DLD1 (cell line): ENCODE measurements around the gene NCKAP5.

Source experiments
- in situ Hi-C: cut with HindIII; loops from 2 replicates; pipeline ENCODE4 v1.10.0; 2017; ENCODE audit warnings: low sequenced_read_pairs

Gene NCKAP5

DNA sequence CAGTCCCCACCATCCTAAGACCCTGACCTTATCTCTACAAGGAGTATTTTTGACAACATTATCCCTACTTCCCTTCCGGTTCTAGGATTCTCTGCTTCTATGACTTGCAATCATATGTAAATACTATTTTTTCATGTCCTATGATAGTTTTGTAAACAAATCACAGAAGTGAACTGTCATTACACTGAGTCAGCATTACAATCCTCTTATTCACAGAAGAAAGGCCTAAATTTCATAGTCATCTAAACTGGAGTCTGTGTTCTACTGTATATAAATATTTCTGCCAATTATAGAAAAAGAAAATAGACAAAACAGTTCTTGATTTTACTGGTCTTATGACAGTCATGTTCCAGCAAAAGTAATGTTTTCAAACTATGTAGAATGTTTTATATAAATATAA is 265.1 kb downstream of the NCKAP5 start:
- in situ Hi-C loops: no loop called here

DNA sequence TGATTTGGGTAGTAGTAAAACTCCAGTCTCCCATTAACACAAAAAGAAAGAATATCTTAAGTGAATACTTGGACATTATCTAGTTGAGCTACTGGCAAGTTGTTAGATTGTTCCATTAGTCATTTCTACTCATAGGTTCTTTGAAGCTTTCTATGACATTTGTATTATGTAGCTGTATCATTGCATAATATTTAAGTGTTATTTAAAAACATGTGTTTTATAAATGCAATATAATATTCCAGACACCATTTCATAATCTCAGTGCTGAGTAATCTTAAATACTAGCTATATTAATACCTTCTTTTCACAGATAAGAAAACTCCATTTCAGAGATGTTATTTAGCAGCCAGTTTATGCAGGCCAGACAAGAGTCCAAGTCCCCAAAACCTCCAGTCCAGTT is 271.9 kb downstream of the NCKAP5 start:
- in situ Hi-C loops: no loop called here

DNA sequence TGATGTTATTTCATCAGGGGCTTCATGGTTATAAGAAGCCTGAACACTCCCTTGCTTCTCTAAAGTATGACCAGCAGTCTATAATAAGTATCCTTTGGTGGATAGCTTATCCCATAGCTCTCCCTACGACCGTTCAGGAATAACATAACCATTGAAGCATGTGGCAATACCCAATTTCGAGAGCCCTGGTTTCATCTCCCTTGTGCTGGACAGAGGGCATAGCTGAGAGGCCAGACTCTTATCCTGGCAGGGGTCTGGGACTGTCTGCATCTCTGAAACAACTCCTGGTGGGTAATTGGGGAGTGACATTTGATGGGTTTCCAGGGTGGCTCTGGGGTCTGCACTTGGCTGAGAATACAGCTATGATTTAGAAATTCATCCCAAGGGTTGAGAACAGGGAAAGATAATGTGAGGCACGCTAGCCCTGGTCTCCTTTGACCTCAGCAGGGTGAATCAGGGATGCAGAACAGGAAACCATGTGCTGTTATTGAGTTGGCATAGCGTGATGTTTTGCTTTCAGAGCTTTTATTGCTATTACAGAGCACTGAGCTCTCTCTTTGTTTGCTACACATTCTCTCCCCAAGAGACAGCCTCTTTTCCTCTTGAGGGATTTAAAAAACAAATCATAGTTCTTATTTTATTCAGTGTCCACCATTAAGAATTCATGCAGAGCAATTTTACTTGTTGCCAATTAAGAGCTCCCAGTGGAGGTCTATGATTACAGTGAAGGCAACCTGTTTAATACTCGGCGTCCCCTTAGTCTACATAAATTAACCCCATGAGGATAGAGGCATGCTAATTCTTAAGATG is 274.5 kb downstream of the NCKAP5 start:
- in situ Hi-C loops: no loop called here

DNA sequence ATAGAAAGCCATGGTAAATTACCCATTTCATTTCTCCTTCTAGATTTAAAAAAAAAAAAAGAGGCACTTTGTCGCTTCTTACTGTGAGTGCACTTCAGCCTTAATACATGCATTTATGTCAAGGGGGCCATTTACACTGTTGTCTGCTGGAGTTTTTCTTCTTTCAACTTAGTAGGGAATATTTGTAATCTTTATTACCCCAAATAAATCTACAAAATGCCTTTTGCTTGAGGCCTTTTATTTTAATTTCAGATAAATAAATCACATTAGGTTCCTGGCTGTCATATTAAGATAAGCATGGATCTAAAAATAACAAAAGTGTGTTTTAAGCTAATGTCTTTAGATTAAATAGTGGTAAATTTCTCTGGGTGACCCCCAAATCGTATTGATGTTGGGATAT is 276.0 kb downstream of the NCKAP5 start:
- in situ Hi-C loops: no loop called here

DNA sequence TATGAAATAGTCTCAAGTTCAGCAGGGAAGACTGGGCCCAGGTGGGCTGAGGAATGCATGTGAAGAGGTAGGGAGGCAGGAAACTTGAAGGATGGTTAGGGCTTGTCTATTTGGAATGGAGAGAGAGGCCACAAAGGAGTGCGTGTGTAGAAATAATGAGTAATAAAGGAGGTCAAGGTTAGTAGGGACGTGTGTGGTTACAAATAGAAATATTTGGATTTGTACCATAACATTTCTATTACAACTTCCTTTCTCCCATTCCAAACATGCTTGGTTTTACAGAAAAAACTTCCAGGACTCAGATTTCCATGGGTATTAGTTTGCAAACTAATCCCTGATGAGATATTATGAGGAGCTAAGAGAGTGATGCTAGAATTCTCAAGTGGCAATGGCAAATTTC is 280.6 kb downstream of the NCKAP5 start:
- in situ Hi-C loops: no loop called here

DNA sequence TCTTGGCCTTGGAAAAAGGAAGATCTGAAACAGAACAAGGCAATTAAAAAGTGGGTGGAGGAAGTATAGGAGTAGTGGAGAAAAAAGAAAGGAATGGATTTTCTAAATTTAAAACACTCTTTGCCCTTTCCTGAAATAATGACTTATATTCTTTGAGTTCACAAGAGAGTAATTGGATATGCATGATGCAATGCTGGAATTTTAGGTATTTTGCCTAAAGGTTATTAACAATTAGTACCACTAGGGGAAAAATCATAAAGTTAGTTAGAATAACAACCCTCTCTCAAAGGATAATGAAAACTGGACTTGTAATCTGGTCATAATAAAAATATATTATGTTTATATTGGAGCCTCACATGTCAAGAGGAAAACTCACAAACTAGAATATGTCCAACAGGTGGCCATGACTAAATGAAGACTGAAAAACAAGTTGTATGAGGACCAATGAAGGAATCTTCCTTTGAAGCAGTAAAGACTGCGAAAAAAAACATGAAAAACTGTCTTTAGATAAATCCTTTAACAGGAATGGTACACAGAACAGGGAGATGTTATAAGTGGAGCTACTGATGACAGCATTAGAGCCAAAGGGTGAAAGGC is 281.8 kb downstream of the NCKAP5 start:
- in situ Hi-C loops: no loop called here

DNA sequence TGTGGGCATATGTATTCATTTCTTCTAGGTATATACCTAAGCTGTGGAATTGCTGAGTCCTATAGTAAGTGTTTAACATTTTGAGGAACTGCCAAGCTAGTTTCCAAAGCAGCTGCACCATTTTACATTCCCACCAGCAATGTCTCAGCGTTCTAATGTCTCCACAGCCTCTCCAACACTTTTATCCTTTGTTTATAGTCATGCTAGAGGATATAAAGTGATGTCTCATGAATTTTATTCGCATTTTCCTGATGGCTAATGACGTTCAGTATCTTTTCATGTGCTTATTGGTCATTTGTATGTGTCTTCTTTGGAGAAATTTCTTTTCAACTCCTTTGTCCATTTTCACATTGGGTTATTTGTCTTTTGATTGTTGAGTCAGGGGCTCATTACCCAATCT is 295.2 kb downstream of the NCKAP5 start:
- in situ Hi-C loops: no loop called here

DNA sequence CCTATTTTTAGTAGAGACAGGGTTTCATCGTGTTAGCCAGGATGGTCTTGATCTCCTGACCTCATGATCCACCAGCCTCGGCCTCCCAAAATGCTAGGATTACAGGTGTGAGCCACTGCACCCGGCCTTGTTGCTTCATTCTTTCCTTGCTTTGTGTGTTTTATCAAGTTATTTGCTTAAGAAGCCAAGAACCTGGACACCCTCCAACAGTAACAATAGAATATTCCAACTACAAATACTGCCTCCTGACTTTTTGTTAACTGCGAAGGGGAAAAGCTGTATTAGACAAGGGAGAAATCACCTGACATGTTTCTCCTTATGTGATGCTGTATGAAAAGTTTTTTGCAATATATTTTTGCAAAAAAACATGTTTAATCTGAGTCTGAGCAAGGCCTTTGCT is 297.2 kb downstream of the NCKAP5 start:
- in situ Hi-C loops: no loop called here

DNA sequence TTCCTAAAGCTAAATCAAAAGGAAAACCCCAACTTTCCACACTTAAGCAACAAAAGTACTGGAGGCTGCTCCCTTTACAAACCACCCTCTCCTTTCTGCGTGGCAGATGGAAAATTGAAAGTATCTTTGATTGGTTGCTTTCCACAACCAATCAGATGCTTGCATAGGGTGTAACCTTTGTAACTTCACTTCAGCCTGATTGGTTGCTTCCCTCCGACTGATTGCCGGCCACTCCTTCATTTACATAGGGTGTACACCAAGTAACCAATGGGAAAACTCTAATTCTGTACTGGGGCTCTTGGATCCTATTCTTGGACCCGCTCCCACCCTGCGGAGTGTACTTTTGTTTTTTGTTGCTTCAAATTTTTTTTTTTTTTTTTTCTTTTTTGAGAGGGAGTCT is 297.7 kb downstream of the NCKAP5 start:
- in situ Hi-C loops: no loop called here

DNA sequence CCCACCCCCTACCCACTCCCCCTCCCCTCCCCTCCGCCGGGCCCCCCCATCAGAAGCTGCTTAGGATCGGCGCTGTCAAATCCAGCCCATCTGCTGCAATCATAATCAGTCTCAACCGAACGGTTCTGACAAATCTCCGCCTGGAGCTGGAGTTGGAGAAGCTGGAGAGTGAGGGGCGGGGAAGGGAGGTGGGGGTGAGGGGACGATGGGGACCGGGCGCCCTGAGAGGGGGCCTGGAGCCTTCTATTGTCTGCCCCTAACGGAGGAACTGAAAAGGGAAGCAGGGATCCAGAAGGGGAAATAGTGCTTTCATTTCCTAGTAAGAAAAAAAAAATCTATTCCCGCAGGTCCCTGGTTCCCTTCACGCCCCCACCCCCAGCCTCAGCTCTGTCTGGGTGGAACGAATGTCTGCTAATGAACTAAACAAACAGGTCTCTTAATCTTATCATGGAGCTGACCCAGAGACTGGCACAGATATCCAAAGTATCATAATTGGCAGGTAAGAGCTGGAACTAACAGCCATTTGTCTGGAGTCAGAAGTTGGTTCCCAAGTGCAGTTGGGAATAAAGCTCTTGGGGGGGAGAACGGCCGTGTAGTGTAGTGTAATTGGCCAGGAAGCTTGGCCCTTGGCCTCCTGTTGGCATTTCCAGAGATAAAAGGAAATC is 301.2 kb downstream of the NCKAP5 start:
- in situ Hi-C loops: no loop called here

DNA sequence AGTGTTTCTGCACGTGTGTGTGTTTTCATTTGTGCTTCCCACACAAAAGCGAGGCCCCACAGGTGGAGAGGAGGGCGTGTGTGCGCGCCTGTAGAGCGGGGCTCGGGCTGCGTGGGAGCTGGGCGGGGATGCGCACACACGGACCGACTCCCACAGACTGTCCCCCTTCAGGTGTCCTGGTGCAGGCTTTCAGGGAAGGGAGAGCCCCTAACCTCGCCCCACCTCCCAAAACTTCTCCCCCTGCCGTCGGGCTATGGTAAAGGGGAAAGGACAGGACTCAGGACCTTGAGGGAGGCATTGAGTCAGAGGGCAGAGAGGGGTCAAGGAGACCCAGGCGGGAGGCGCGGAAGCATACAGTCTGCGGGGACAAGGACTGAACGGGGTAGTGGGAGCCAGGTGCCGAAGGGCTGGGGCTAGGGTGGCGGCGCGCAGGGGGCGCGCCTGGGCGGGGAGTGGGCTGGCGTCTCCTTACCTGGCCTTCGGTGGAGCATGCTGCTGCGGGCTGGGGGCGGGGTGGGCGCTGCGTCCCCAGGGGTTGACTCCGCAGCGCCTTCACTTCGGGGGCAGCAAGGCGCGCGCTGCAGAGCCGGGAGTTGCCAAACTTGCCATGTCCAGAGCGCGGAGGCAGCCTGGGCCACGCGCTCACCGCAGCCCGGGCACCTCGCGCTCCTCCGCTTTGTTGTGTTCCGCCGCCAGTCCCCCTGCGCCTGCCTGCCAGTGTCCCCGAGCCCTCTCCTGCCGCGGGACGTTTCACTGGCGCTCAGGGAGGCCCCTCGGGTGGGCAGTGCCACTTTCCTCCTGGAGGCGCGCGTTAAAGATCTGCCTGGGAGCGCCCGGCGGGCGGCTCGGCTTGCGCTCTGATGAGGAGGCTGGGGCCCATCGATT is 302.0 kb downstream of the NCKAP5 start:
- in situ Hi-C loops: no loop called here

DNA sequence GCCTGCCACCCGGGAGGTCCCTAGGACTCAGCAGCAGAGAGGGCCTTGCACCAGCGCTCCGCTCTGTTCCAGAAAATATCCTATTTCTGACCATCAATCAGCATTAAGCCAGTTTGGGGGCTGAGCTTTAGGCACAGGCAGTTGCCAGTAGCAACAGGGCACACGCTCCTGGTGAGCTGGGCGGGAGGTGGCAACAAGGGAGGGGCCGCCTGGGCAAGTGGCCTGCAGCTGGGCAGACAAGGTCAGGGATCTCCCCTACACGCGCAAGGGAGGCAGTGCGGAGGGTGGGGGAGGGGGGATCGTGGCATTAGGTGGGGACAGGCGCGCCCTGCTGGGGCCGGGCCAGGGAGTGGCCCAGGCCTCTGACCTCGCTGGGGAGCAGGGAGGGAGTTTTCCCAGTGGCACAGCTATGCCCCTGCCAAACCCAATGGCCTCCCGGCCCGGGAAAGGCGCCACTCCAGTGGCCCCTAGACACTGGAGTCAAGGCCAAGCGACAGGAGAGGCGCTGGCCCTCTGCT is 302.8 kb downstream of the NCKAP5 start:
- in situ Hi-C loops: no loop called here

DNA sequence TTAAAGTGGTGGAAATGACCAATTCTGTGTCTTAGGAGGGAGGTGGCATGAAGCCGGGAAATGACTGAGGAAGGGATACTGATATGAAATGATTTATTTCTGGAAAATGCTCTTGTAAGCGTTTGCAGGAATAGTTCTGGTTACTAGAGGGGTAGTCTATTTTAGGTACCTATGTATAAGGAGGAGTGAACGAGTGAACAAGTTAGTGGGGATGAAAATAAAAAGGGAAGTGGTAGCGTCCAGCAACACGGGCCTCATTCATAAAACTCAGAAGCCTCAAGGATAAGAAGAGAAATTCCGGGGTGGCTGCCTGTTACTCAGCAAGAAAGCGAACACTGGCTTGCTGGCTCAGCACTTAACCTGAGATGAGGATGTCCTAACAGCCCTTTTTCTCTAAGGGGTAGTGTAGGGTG is 303.3 kb downstream of the NCKAP5 start:
- in situ Hi-C loops: no loop called here

DNA sequence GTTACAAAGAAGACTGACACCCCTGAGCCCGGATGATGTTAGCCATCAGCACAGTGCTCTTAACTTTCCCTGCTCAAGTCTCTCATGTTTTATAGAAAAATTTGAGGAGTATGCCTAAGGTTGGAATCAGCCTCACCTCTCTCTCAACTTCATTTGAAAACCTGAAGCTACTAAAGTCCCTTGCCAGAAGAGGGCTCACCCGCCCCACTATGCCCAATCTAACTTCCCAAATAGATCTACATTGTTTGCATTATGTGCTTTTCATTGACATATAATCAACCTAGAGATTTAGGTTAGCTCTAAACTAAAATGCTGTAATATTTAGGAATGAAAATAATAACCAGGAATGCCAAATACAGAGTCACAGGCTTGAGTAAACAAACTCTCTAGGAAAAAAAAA is 305.4 kb downstream of the NCKAP5 start:
- in situ Hi-C loops: no loop called here

DNA sequence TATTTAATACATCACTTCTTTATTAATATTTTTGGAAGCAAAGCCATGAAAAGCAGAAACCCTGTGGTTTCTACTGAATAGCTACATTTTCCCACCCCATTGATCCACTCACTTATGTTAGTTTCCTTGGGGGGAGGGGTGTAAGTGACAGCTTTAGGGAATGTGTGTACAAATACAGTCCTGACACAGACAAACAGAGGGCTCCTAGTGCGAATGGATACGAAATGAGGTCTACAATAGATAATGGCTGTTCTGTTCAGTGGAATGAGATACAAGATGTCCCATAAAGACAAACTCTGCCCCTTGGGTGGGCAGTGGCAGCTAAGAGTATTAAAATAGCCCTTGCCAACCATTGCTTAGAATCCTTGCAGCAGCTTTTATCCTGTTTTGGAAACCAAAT is 312.9 kb downstream of the NCKAP5 start:
- in situ Hi-C loops: no loop called here

DNA sequence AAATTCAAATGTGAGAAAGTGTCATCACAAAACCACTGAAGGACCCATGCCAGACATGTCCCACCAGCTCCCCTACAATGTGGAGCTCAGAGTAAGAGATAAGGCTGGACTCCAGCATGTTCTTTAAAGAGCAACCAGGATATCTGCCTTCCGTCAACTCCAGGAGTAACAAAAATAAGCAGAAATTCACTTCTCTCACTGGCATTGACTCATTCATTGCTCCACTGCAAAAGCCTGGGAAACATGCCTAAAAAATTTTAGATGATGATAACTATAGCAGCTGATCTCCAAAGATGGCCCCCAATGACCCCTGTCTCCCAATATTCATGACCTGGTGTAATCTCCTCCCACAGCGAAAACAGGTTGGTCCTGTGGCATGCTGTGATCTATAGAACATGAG is 314.5 kb downstream of the NCKAP5 start:
- in situ Hi-C loops: no loop called here

DNA sequence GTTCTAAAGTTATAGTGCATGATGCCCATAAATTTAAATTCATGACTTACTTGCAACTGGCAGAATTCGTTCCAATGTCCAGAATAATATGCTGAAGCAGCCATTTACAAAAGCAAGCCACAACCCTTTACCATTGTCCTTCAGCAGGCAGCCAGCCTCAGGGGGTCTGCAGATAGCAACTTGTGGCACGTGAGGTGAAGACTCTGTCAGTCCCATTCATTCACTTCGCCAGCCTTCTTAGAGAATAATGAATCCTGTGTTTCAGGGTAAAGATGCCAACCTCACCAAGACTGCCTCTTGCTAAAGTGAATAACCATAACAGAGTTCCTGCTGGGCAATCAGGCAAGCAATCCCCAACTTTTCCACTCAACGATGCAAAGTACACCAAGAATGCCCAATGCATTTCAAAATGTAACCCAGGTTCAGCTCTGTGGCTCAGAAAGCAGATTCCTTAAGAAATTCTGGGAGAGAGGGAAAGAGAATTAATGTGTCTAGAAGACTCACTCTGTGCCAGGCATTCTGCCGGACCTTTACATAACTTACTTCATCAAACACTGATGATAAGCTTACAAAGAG is 315.4 kb downstream of the NCKAP5 start:
- in situ Hi-C loops: no loop called here

DNA sequence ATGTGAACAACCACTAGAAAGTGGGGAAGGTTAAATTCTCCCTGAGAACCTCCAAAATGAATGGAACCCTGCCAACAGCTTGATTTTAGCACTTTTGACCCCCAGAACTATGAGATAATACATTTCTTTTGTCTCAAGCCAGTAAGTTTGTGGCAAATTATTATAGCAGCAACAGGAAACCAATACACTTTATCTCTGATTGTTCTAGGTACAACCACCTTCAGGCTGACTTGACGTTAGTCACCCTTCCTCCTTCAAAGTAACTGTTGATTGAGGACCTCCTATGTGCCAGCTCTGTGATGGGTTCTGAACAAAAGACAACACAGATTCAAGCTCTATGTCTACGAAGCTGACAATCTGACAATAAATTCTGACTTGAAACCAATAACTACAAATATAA is 318.9 kb downstream of the NCKAP5 start:
- in situ Hi-C loops: no loop called here

DNA sequence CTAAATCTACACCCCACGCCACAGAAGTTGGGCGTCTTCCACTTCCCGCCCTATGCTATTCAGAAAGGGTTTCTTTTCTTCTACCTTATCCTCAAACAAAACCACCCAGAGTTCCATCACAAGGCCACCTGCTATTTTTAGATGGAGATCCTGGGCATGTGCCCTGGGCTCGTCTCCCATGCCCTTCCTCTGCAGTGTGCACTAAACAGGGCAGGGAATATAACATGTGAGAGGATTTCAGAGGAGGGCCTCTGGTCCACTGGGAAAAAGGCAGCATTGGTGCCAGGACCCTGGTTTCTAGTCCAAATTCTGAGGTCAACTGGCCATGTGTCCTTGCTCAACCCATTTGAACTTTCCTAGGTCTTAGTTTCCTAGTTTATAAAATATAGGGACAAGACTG is 320.0 kb downstream of the NCKAP5 start:
- in situ Hi-C loops: no loop called here

DNA sequence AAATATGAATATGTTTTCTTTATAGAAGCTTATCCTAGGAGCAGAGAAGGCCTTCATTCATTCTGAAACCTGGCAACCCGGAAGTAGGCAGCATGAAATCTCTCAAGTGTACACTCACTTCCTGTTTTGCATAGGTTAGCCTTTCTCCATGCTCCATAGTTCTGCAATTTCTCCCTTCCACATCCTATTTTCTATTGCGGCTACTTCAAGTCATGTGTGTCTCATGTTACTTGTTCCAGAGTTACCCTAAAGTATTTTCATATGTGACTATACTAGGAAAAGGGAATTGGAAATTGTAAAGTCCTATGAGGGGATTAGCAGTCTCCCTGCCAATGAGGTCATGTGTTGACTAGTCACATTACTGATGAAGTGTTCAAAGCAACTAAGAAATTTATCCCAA is 320.6 kb downstream of the NCKAP5 start:
- in situ Hi-C loops: no loop called here

DNA sequence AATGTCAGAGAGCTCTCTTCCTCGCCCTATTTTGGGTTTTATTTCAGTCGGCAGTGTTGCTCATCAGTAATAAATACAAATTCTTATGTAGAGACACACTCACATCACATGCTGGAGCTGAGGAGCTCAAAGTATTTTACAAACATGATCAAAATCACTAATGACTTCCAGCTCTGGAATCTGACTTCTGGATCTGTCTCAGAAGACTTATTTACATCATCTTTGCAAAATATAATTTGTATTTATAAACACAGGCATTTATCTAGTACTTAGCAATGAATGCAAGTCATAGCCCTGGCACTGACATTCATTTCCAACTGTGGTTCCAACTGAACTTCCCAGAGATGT is 327.1 kb downstream of the NCKAP5 start:
- in situ Hi-C loops: no loop called here
